Upper lobe of right lung (tissue), 1 donor: ENCODE data around the gene ATM. TPM values are rescaled to one million over a fixed set of nuclear protein-coding genes. Genes with fewer than 3 reads are reported as not detected.
"Not testable (repeated sequence)": the region's sequence is repeated elsewhere in the genome, so short reads cannot be mapped to it uniquely, and the experiment has no call there.

ENCODE experiments used
- ATAC-seq: fragments of 200-7000 bp; cut with Tn5 transposase; one replicate; pipeline ENCODE4 v1.9.1; 2020; ENCODE audit warnings: mild to moderate bottlenecking, moderate library complexity
- DNase-seq: peaks from one replicate; pipeline ENCODE4 v3.0.0-alpha.2; 2020
- H3K27ac ChIP-seq: fragments of 200-600 bp; one replicate; pipeline ENCODE4 v1.8.0; 2022
- H3K27me3 ChIP-seq: fragments of 200-600 bp; one replicate; pipeline ENCODE4 v1.8.0; 2022; ENCODE audit warnings: mild to moderate bottlenecking
- H3K36me3 ChIP-seq: fragments of 200-600 bp; one replicate; pipeline ENCODE4 v1.8.0; 2022
- H3K4me1 ChIP-seq: fragments of 200-600 bp; one replicate; pipeline ENCODE4 v1.8.0; 2022
- H3K4me3 ChIP-seq: fragments of 200-600 bp; one replicate; pipeline ENCODE4 v1.8.0; 2022; ENCODE audit warnings: mild to moderate bottlenecking
- H3K9me3 ChIP-seq: fragments of 200-600 bp; one replicate; pipeline ENCODE4 v1.8.0; 2022
- CTCF ChIP-seq: fragments of 200-600 bp; IDR thresholded peaks from one replicate; pipeline ENCODE4 v1.8.0; 2022; ENCODE audit warnings: antibody characterized with exemption
- intact Hi-C: fragments of 100-400 bp; cut with DNase I; formaldehyde crosslinking; loops from one replicate; pipeline ENCODE4 v1.11.0; 2022
- total RNA-seq: library from RNA; stranded (reverse); fragmentation: NEBNext Ultra II Directional; extraction: Animal tissue kit (Norgen Biotek cat#: 25700); gene quantifications from one replicate; pipeline ENCODE4 v1.2.1, GENCODE V29; 2021
- donor health status: DM: no; HTN: yes; CAD: no; lungs with severe emphysema.

Gene ATM
- total RNA-seq, 1 donor from 2014 or later: 74.0 TPM

- DNase-seq: no peak
- Histone ChIP-seq H3K4me1 (no peaks in the 10 kb centered on the region), H3K27me3 (no peaks in the 10 kb centered on the region), H3K36me3 (no peaks in the 10 kb centered on the region), H3K4me3 (no peak overlapping the region), H3K9me3 (no peaks in the 10 kb centered on the region), H3K27ac (no peak overlapping the region)
- intact Hi-C loops: no loop called here
- no peak for TF ChIP-seq CTCF
- no peak for ATAC-seq
Measured at GRCh38 chr11:108388576-108388975, 165.7 kb downstream of the ATM start.

- H3K36me3 ChIP-seq: no peaks in the 10 kb centered on the region
- H3K4me1 ChIP-seq: no peaks in the 10 kb centered on the region
- no peak for TF ChIP-seq CTCF
- ATAC-seq (no peak), DNase-seq (no peak)
- no peaks in the 10 kb centered on the region for H3K9me3 ChIP-seq
- no peak overlapping the region for H3K4me3 ChIP-seq
- H3K27me3 ChIP-seq: no peaks in the 10 kb centered on the region
- no peak overlapping the region for H3K27ac ChIP-seq
- intact Hi-C loops: no loop called here
Measured at GRCh38 chr11:108392353-108392752, 169.5 kb downstream of the ATM start.

GRCh38 chr11:108393046-108393445 is 170.2 kb downstream of the ATM start:
- DNase-seq (no peak), ATAC-seq (no peak)
- H3K36me3 ChIP-seq: no peaks in the 10 kb centered on the region
- H3K9me3 ChIP-seq: no peaks in the 10 kb centered on the region
- no peak overlapping the region for H3K4me3 ChIP-seq
- H3K27ac ChIP-seq: no peak overlapping the region
- H3K27me3 ChIP-seq: no peaks in the 10 kb centered on the region
- no peaks in the 10 kb centered on the region for H3K4me1 ChIP-seq
- intact Hi-C loops: no loop called here
- TF ChIP-seq CTCF: no peak

- no peaks in the 10 kb centered on the region for H3K27me3 ChIP-seq
- H3K27ac ChIP-seq: no peak overlapping the region
- intact Hi-C loops: no loop called here
- TF ChIP-seq CTCF: no peak
- DNase-seq: no peak
- ATAC-seq: no peak
- no peaks in the 10 kb centered on the region for H3K4me1 ChIP-seq
- H3K4me3 ChIP-seq: no peak overlapping the region
- no peaks in the 10 kb centered on the region for H3K36me3 ChIP-seq
- H3K9me3 ChIP-seq: no peaks in the 10 kb centered on the region
Measured at GRCh38 chr11:108394744-108395284, 171.9 kb downstream of the ATM start.

- intact Hi-C loops, DNase-seq, H3K9me3 ChIP-seq, H3K27me3 ChIP-seq, H3K4me3 ChIP-seq, ATAC-seq, H3K36me3 ChIP-seq, H3K4me1 ChIP-seq, H3K27ac ChIP-seq: not testable (repeated sequence)
Measured at GRCh38 chr11:108396672-108397071, 173.8 kb downstream of the ATM start.

- no peak overlapping the region for H3K4me3 ChIP-seq
- H3K9me3 ChIP-seq: no peaks in the 10 kb centered on the region
- H3K27me3 ChIP-seq: no peaks in the 10 kb centered on the region
- no peak for TF ChIP-seq CTCF
- DNase-seq (no peak), ATAC-seq (no peak)
- H3K27ac ChIP-seq: no peak overlapping the region
- no peaks in the 10 kb centered on the region for H3K4me1 ChIP-seq
- intact Hi-C loops: no loop called here
- H3K36me3 ChIP-seq: no peaks in the 10 kb centered on the region
Measured at GRCh38 chr11:108398439-108398838, 175.6 kb downstream of the ATM start.
